GM12878 (cell line): ENCODE results near the gene ACTL10. TPM values are rescaled to one million over a fixed set of nuclear protein-coding genes. Genes with fewer than 3 reads are reported as not detected.
A peak's percentile ranks its signal among the peaks of the same experiment; 100 is the strongest.

Source experiments
- ATAC-seq: fragments of 200-7000 bp; cut with Tn5 transposase; 3 replicates; pipeline ENCODE4 v1.9.1; 2020; ENCODE audit warnings: mild to moderate bottlenecking, moderate library complexity
- BruUV-seq: library from RNA; stranded (reverse); fragments of 400-500 nt; replicated peaks from 2 replicates; lab custom pipeline; 2021; lab: Mats Ljungman, UMichigan
- CTCF ChIA-PET: fragments of 300-600 bp; sonication (Branson Sonifier 250); formaldehyde crosslinking; extraction: SDS; loops from one replicate; lab custom pipeline; 2021; ENCODE audit warnings: inconsistent platforms; lab: Yijun Ruan, JAX
- POLR2A ChIA-PET: fragments of 350-600 bp; formaldehyde crosslinking; extraction: SDS; loops from one replicate; lab custom pipeline; 2021; ENCODE audit warnings: inconsistent platforms; lab: Charles Lee
- RAD21 ChIA-PET: fragments of 300-600 bp; sonication (Branson Sonifier 250); formaldehyde crosslinking; loops from one replicate; lab custom pipeline; 2023; ENCODE audit warnings: antibody characterized with exemption; ENCODE audit not compliant: unreplicated experiment; lab: Charles Lee
- SMC1A ChIA-PET: fragments of 300-600 bp; sonication (Branson Sonifier 250); formaldehyde crosslinking; loops from one replicate; lab custom pipeline; 2023; ENCODE audit not compliant: unreplicated experiment, uncharacterized antibody; lab: Charles Lee
- DNase-seq: peaks from one replicate; pipeline ENCODE4 v3.0.0-alpha.2; 2011; ENCODE audit warnings: low read depth, low spot score
- FAIRE-seq: peaks from 3 replicates; lab custom pipeline; 2011; peaks lifted over from hg19 to GRCh38; lab: Jason Lieb, UNC
- H2AFZ ChIP-seq: 2 replicates; pipeline ENCODE4 v1.6.0; 2011; ENCODE audit warnings: low read depth, low read length, control low read depth; ENCODE audit not compliant: control insufficient read depth
- H3K27ac ChIP-seq: 2 replicates; pipeline ENCODE4 v1.5.1; 2011; ENCODE audit warnings: control low read depth; ENCODE audit not compliant: control insufficient read depth, insufficient read depth
- H3K27me3 ChIP-seq, 2 experiments: replicated peaks in 1 of 2; 2 replicates each; pipeline versions ENCODE4 v1.6.0 to v1.6.1; 2011; ENCODE audit warnings: low read length in 1 of 2; ENCODE audit not compliant: control insufficient read depth in 2 of 2, insufficient read depth in 2 of 2
- H3K36me3 ChIP-seq, 2 experiments: 2 replicates each; pipeline ENCODE4 v1.5.1; 2011; ENCODE audit warnings: low read length in 1 of 2; ENCODE audit not compliant: control insufficient read depth in 2 of 2, insufficient read depth in 2 of 2
- H3K4me1 ChIP-seq: 2 replicates; pipeline ENCODE4 v1.6.1; 2011; ENCODE audit warnings: mild to moderate bottlenecking, low read length, moderate library complexity, mixed read lengths; ENCODE audit not compliant: control insufficient read depth, insufficient read depth
- H3K4me2 ChIP-seq: 2 replicates; pipeline ENCODE4 v1.6.0; 2011; ENCODE audit warnings: control low read depth; ENCODE audit not compliant: control insufficient read depth, insufficient read depth
- H3K4me3 ChIP-seq: fragments of 200-600 bp; sonication (generic); 2 replicates; pipeline ENCODE4 v1.5.1; 2016
- H3K79me2 ChIP-seq: 2 replicates; pipeline ENCODE4 v1.6.0; 2011; ENCODE audit warnings: low read length; ENCODE audit not compliant: control insufficient read depth, insufficient read depth
- H3K9ac ChIP-seq: 2 replicates; pipeline ENCODE4 v1.8.0; 2011; ENCODE audit warnings: low read length, control low read depth, mixed read lengths; ENCODE audit not compliant: control insufficient read depth, insufficient read depth
- H3K9me3 ChIP-seq: replicated peaks from 3 replicates; pipeline ENCODE4 v1.5.1; 2011; ENCODE audit warnings: mild to moderate bottlenecking, low read length; ENCODE audit not compliant: control insufficient read depth, insufficient read depth
- H4K20me1 ChIP-seq: 2 replicates; pipeline ENCODE4 v1.6.0; 2011; ENCODE audit not compliant: control insufficient read depth, insufficient read depth
- CREM ChIP-seq: IDR thresholded peaks from 2 replicates; pipeline ENCODE4 v1.6.1; 2014; ENCODE audit warnings: antibody characterized with exemption, low read depth
- EGR1 ChIP-seq, 2 experiments: IDR thresholded peaks; 1 replicate in 1 of 2; 2 replicates in 1 of 2; pipeline ENCODE4 v1.6.1; 2011 to 2012; ENCODE audit warnings: low read depth in 2 of 2, low read length in 2 of 2, borderline replicate concordance in 1 of 2, mild to moderate bottlenecking in 1 of 2, moderate library complexity in 1 of 2
- FOXM1 ChIP-seq: IDR thresholded peaks from 2 replicates; pipeline ENCODE4 v1.6.1; 2012; ENCODE audit warnings: low read depth, mild to moderate bottlenecking, inconsistent platforms, low read length, moderate library complexity
- NBN ChIP-seq: fragments of 450-650 bp; IDR thresholded peaks from 2 replicates; pipeline ENCODE4 v1.6.1; 2016
- NR2C1 ChIP-seq: fragments of 450-650 bp; IDR thresholded peaks from 2 replicates; pipeline ENCODE4 v1.6.1; 2017; ENCODE audit warnings: antibody characterized with exemption, mild to moderate bottlenecking, moderate library complexity
- NR2F1 ChIP-seq: fragments of 450-650 bp; conservative IDR thresholded peaks from 2 replicates; pipeline ENCODE4 v1.6.1; 2017; ENCODE audit warnings: mild to moderate bottlenecking
- RFX5 ChIP-seq: IDR thresholded peaks from 2 replicates; pipeline ENCODE4 v1.6.1; 2011; ENCODE audit warnings: low read depth, low read length, improper control_type of control experiment
- SP1 ChIP-seq: IDR thresholded peaks from one replicate; pipeline ENCODE4 v1.6.1; 2011; ENCODE audit warnings: low read depth, low read length
- ZNF274 ChIP-seq: IDR thresholded peaks from one replicate; pipeline ENCODE4 v1.8.0; 2011; ENCODE audit not compliant: insufficient read length, insufficient read depth
- WGBS: methylation state at CpG from one replicate; pipeline ENCODE4 v1.1.6; 2016; ENCODE audit warnings: low lambda C conversion rate; ENCODE audit not compliant: insufficient replicate concordance, insufficient coverage; ENCODE audit errors: missing lambda C conversion rate; 5-methylcytosine and 5-hydroxymethylcytosine counted together
- in situ Hi-C: fragments of 300-500 bp; cut with MboI; formaldehyde crosslinking; loops from 9 replicates; pipeline ENCODE4 v1.14.3; 2018; ENCODE audit warnings: mixed read lengths
- intact Hi-C: fragments of 100-400 bp; cut with micrococcal nuclease; formaldehyde crosslinking; loops from one replicate; pipeline ENCODE4 v1.14.2; 2022; ENCODE audit not compliant: unreplicated experiment
- polyA plus RNA-seq, 11 experiments: library from polyadenylated mRNA; depleted of rRNA in 4 of 11; unstranded in 6 of 11; stranded (reverse) in 5 of 11; fragments of >200 nt; fragmentation: Nextera tagmentation in 4 of 11; fragmentation: Illumina TruSeq in 1 of 11; extraction: Ambion mirVana in 4 of 11; extraction: Trizol in 1 of 11; gene quantifications; 1 replicate in 1 of 11; 2 replicates in 10 of 11; pipeline versions ENCODE4 v1.2.1 to v1.2.3, GENCODE V29; 2011 to 2016; ENCODE audit warnings: inconsistent platforms in 2 of 11, missing spikeins in 2 of 11, low read depth in 1 of 11
- total RNA-seq, 4 experiments: library from RNA; depleted of rRNA in 3 of 4; stranded (reverse); fragments of >200 nt in 3 of 4; fragmentation: Illumina TruSeq in 1 of 4; extraction: Trizol in 1 of 4; gene quantifications; 2 replicates each; pipeline versions ENCODE4 v1.2.1 to v1.2.3, GENCODE V29; 2013 to 2021
- TF ChIP-seq, protein P1 (sequence below): fragments of 450-650 bp; IDR thresholded peaks from 2 replicates; pipeline ENCODE4 v1.6.1; 2017; ENCODE audit warnings: mild to moderate bottlenecking, low read depth, inconsistent platforms; ENCODE audit not compliant: poor library complexity, severe bottlenecking
- TF ChIP-seq, protein P2 (sequence below): fragments of 450-650 bp; IDR thresholded peaks from 2 replicates; pipeline ENCODE4 v1.6.1; 2014; ENCODE audit warnings: mild to moderate bottlenecking
- TF ChIP-seq, protein P3 (sequence below): fragments of 450-650 bp; formaldehyde crosslinking; IDR thresholded peaks from 2 replicates; pipeline ENCODE4 v1.5.0; 2022; ENCODE audit warnings: mild to moderate bottlenecking, missing genetic modification characterization
- TF ChIP-seq, protein P4 (sequence below): fragments of 450-650 bp; conservative IDR thresholded peaks from 2 replicates; pipeline ENCODE4 v1.6.1; 2017; ENCODE audit warnings: mild to moderate bottlenecking, moderate library complexity

ACTL10 gene
- total and polyA plus RNA-seq, 10 of the 15 experiments (the other 5 are each of a cell fraction or from before 2014, with no cell fraction given) = 0.12 to 5.0 (median 0.89) TPM

DNA sequence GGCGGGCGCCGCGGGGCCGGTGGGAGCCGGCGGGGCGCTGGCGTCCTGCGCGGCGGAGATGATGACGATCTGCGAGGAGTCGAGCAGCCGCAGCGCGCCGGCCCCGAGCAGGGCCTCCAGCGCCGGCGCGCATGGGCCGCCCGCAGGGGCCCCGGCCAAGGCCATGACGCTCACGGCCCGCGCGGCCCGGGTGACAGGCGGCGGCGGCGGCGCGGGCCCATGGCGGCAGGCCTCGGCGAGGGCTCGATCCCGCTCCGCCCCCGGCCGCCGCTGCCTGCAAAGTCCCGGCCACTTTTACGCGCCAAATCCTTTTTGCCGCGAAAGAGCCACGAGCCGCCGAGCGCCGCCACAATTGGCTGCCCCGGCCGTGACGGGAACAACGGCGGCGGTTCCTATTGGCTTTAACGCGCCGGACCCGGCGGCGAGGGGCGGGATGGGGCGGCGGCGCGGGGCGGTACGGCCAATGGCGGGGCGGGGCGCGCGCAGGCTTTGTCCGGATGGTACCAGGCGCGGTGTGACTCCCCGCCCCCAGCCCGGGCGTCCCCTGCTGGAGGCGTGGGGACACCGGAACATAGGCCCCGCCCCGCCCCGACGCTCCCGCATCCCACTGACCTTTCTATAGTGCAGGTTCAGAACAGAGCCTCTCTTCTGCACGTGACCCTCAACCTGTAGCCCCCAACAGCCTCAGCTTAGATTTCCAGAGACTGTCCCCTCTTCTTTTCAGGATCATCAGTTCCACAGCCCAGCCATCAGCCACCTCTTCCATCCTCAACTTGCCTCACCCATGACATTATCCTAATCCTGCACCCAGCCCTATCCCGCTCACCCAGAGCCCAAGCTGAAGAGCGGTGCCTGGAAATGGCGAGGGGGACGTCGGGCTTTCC lies 19.6 kb downstream of the ACTL10 start, which contains the start of gene E2F1:
Gene E2F1 (minus strand): TSS at position 286 of the 884 bp plus-strand sequence. CDS start 121 bp downstream, at position 165.
- in situ Hi-C loops = no loop called here
- FAIRE-seq (peak; percentile 13), ATAC-seq (peak; percentile 95), DNase-seq (peak; percentile 61)
- intact Hi-C loops = loop anchor here (1.0 to 10.0 kb wide), 4 partner anchors 46 to 308 kb away; partner anchors contain the start of genes CHMP4B and RALY
- Histone ChIP-seq H3K27ac (peak within 1 kb of the TSS; percentile 88), H3K79me2 (peaks cover 37% of the 10 kb centered on the region), H4K20me1 (no peaks in the 10 kb centered on the region), H3K36me3 (no peaks in the 10 kb centered on the region), H3K4me1 (peaks cover 33% of the 10 kb centered on the region), H3K4me2 (peak within 1 kb of the TSS; percentile 90), H3K9me3 (no peaks in the 10 kb centered on the region), H2AFZ (peak within 1 kb of the TSS; percentile 80), H3K27me3 (no peaks in the 10 kb centered on the region), H3K9ac (peak within 1 kb of the TSS; percentile 88), H3K4me3 (peak within 1 kb of the TSS; percentile 79)
- POLR2A ChIA-PET = interaction anchor here (1.1 to 1.7 kb wide), 5 partner anchors 14 to 46 kb away, joined by 3 to 7 read pairs (median 5); partner anchors contain the start of gene ZNF341
- CTCF ChIA-PET = interaction anchor here (1.1 to 5.6 kb wide), 3 partner anchors 19 to 197 kb away, joined by 3 to 38 read pairs (median 5); partner anchors contain the start of gene ACTL10
- 2% methylated on average over 68 of the region's 101 CpGs for WGBS
- SMC1A ChIA-PET = no interaction called here
- BruUV-seq = no TSS peak
- RAD21 ChIA-PET = interaction anchor here (0.8 to 1.9 kb wide), 3 partner anchors 18 to 46 kb away, joined by 3 to 7 read pairs (median 4); partner anchors contain the start of gene PXMP4
- TF ChIP-seq NR2C1 (peak; percentile 10; the same call in 1 of the 2 replicates), SP1 (peak; percentile 88), NBN (0 out of 2 replicates have a peak, but pooled peaks have one; percentile 19), FOXM1 (no peak), RFX5 (peak; percentile 62; the same call in 1 of the 2 replicates), EGR1 (IDR thresholded peaks at IDR 0.05; ENCODE audit: borderline replicate concordance in 1 of 2, low read depth in 2 of 2, low read length in 2 of 2) (peak in 1 of 2 experiments; percentile 67; a peak in 1 of 3 replicates), NR2F1 (peak; percentile 8), CREM (peak; percentile 74), ZNF274 (no peak)
- TF ChIP-seq, protein P1, sequence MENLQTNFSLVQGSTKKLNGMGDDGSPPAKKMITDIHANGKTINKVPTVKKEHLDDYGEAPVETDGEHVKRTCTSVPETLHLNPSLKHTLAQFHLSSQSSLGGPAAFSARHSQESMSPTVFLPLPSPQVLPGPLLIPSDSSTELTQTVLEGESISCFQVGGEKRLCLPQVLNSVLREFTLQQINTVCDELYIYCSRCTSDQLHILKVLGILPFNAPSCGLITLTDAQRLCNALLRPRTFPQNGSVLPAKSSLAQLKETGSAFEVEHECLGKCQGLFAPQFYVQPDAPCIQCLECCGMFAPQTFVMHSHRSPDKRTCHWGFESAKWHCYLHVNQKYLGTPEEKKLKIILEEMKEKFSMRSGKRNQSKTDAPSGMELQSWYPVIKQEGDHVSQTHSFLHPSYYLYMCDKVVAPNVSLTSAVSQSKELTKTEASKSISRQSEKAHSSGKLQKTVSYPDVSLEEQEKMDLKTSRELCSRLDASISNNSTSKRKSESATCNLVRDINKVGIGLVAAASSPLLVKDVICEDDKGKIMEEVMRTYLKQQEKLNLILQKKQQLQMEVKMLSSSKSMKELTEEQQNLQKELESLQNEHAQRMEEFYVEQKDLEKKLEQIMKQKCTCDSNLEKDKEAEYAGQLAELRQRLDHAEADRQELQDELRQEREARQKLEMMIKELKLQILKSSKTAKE = no peak
- TF ChIP-seq, protein P2, sequence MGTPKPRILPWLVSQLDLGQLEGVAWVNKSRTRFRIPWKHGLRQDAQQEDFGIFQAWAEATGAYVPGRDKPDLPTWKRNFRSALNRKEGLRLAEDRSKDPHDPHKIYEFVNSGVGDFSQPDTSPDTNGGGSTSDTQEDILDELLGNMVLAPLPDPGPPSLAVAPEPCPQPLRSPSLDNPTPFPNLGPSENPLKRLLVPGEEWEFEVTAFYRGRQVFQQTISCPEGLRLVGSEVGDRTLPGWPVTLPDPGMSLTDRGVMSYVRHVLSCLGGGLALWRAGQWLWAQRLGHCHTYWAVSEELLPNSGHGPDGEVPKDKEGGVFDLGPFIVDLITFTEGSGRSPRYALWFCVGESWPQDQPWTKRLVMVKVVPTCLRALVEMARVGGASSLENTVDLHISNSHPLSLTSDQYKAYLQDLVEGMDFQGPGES = peak; percentile 75
- TF ChIP-seq, protein P3, sequence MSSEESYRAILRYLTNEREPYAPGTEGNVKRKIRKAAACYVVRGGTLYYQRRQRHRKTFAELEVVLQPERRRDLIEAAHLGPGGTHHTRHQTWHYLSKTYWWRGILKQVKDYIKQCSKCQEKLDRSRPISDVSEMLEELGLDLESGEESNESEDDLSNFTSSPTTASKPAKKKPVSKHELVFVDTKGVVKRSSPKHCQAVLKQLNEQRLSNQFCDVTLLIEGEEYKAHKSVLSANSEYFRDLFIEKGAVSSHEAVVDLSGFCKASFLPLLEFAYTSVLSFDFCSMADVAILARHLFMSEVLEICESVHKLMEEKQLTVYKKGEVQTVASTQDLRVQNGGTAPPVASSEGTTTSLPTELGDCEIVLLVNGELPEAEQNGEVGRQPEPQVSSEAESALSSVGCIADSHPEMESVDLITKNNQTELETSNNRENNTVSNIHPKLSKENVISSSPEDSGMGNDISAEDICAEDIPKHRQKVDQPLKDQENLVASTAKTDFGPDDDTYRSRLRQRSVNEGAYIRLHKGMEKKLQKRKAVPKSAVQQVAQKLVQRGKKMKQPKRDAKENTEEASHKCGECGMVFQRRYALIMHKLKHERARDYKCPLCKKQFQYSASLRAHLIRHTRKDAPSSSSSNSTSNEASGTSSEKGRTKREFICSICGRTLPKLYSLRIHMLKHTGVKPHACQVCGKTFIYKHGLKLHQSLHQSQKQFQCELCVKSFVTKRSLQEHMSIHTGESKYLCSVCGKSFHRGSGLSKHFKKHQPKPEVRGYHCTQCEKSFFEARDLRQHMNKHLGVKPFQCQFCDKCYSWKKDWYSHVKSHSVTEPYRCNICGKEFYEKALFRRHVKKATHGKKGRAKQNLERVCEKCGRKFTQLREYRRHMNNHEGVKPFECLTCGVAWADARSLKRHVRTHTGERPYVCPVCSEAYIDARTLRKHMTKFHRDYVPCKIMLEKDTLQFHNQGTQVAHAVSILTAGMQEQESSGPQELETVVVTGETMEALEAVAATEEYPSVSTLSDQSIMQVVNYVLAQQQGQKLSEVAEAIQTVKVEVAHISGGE = no peak
- TF ChIP-seq, protein P4, sequence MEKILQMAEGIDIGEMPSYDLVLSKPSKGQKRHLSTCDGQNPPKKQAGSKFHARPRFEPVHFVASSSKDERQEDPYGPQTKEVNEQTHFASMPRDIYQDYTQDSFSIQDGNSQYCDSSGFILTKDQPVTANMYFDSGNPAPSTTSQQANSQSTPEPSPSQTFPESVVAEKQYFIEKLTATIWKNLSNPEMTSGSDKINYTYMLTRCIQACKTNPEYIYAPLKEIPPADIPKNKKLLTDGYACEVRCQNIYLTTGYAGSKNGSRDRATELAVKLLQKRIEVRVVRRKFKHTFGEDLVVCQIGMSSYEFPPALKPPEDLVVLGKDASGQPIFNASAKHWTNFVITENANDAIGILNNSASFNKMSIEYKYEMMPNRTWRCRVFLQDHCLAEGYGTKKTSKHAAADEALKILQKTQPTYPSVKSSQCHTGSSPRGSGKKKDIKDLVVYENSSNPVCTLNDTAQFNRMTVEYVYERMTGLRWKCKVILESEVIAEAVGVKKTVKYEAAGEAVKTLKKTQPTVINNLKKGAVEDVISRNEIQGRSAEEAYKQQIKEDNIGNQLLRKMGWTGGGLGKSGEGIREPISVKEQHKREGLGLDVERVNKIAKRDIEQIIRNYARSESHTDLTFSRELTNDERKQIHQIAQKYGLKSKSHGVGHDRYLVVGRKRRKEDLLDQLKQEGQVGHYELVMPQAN = peak; percentile 99
